GM12892 (cell line): ENCODE data around the gene TCP11.

Experiments used
- DNase-seq: peaks from one replicate; pipeline ENCODE4 v3.0.0; 2011; ENCODE audit not compliant: insufficient read length
- FAIRE-seq: peaks from 2 replicates; lab custom pipeline; 2011; peaks lifted over from hg19 to GRCh38; lab: Jason Lieb, UNC
- POLR2A ChIP-seq: IDR thresholded peaks from 2 replicates; pipeline ENCODE4 v1.6.1; 2011; ENCODE audit warnings: low read depth, low read length, control low read depth
- POLR2AphosphoS5 ChIP-seq: IDR thresholded peaks from 2 replicates; pipeline ENCODE4 v1.6.1; 2011; ENCODE audit warnings: low read depth, low read length, control low read depth
- TAF1 ChIP-seq: IDR thresholded peaks from 2 replicates; pipeline ENCODE4 v1.6.1; 2011; ENCODE audit warnings: low read depth, mild to moderate bottlenecking, control low read depth, low read length, borderline replicate concordance

Gene TCP11

DNA sequence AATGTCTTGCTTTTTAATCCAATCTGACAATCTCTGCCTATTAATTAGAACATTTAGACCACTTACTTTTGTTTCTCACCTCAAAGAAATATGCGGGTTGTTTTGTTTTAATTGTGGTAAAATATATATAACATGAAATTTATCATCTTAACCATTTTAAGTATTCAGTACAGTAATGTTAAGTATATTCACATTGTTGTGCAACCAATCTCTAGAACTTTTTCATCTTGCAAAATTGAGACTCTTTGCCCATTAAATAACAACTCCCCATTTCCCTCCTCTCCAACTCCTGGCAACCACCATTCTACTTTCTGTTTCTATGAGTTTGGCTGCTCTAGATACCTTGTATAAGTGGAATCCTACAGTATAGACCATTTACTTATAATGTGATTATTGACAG is 13.8 kb upstream of the TCP11 start:
- no peak for FAIRE-seq
- TF ChIP-seq POLR2A (no peak), TAF1 (no peak), POLR2AphosphoS5 (no peak)
- DNase-seq: no peak

DNA sequence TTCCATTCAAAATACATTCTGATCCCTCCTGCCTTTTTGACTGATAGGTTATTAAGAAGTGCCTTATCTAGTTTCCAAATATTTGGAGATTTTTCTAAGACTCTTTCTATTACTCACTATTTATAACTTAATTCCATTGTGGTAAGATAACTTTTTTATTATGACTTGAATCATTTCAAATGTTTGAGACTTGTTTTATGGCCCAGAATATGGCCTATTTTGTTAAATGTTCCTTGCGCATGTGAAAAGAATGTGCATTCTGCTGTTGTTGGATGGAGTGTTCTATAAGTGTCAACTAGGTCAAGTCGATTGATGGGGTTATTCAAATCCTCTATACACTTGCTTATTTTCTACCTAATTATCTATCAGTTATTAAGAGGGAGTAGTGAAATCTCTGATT is 13.1 kb upstream of the TCP11 start:
- TF ChIP-seq POLR2A (no peak), POLR2AphosphoS5 (no peak), TAF1 (no peak)
- DNase-seq: no peak
- no peak for FAIRE-seq

DNA sequence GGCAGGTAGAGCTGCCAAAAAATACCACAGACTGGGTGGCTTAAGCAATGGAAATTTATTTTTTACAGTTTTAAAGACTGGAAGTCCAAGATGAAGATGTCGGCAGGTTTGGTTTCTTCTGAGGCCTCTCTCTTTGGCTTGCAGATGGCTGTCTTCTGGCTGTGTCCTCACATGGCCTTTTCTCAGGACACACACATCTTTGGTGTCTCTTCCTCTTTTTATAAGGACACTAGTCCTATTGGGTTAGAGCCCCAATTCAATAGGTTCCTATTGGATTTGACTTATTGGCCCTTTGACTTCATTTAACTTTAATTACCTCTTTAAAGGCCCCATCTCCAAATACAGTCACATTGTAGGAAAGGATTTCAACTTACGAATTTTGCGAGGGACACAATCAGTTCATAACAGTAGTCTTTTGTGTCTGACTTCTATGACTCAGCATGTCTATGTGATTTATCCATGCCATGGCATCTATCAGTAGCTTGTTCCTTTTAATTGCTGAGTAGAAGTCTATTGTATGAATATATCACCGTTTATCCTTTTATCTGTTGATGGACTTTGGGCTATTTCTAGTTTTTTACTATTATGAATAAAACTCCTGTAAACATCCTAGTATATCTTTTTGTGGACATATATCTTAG is 11.0 kb upstream of the TCP11 start:
- TF ChIP-seq POLR2A (no peak), TAF1 (no peak), POLR2AphosphoS5 (no peak)
- DNase-seq (no peak), FAIRE-seq (no peak)

DNA sequence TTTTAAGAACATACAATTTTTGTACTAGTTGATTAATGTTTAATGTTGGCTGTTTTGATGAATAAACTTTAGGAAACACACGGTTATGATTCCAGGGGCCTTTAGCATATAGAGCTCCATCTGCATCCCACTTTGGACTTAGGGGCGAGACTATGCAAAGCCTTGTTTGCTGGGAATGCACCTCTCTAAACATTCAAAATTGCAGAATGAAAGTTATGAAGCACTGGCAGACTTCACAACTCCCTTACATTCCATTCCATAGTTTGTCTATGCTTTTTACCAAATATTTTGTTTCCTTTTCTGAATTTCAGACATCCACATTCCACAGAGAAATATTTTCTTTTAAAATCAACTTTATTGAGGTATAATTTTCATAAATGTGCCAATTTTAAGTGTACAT is 10.3 kb upstream of the TCP11 start:
- FAIRE-seq: no peak
- TF ChIP-seq POLR2AphosphoS5: no peak
- TF ChIP-seq POLR2A: no peak
- no peak for TF ChIP-seq TAF1

DNA sequence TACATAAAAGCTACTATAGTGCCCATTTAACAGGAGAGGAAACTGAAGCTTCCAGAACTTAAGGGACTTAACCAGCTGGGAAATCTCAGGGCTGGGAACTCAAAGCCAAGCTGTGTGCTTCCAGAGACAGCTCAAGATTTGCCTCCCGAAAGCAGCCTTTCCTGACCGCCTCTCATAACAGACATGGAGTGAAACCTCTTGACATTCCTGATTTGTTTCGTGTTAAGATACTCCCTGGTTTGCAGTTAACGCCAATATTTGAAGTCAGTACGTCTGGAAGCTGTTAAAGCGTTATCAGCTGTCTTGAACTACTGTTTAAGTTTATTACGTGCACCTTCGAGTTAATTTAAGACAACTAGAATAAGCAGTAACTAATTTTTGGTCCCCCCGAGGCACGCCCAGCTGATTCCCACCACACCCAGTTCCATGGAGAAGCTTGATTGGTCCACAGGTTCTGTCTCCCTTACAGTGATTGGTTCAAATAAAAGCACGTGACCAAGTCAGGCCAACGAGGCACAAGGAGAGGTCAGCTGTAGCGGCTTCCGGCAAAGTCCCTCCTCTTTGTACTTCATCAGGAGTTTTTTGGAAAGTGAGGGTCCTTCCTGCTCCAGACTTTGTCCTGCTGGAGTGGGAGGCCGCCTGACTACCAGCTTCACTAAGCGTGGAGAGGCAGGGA is 8.9 kb upstream of the TCP11 start:
- FAIRE-seq (no peak), DNase-seq (no peak)
- TF ChIP-seq POLR2A: no peak
- TF ChIP-seq POLR2AphosphoS5: no peak
- no peak for TF ChIP-seq TAF1

More for the DNA sequence above, 10.3 kb upstream of the TCP11 start:
- DNase-seq: no peak

DNA sequence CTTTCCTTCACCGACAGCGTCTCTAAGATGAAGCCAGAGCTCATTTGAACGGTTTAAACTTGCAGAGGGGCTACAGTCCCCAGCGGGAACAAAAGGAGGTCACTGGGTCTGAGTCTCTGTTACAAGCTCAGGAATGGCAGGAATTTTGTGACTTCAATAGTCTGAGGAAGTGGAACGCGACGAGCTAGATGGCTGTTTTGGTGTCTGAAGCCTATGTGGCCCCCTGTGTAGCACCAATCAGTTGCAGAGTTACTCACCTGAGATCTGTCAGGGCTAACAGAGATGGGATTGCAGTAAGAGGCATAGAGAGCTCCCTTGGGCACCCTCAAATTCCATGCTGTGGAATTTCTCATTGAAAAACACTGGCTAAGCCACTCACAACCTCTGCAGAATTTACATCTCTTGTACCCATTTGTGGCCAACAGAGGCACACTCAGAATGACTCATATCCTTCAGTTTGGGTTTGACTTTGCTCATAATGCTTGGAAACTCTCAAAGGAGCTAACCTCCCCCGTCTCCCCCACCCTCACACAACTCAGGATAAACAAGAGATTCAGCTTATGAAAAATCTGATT is 7.1 kb upstream of the TCP11 start:
- FAIRE-seq (peak; percentile 33), DNase-seq (no peak)
- TF ChIP-seq POLR2A: no peak
- no peak for TF ChIP-seq TAF1

DNA sequence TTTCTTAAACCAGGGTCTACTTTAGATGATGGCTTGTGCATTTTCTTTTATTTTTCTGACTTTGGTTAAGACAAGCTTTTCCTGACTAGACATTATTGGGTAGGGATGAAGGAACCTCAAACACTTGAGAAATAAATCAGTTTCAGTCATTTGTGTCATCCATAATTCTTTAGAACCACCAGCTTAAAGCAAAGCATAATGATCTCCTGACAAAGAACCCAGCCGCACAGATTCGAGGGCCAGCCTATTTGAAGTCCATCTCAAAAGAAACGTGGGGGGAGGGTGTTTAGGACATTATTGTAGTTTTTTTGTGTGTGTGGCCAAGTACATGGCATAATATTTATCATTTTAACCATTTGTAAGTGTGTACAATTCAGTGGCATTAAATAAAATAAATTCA is 6.3 kb upstream of the TCP11 start:
- TF ChIP-seq POLR2AphosphoS5 (no peak), TAF1 (no peak), POLR2A (no peak)
- DNase-seq: no peak
- no peak for FAIRE-seq

DNA sequence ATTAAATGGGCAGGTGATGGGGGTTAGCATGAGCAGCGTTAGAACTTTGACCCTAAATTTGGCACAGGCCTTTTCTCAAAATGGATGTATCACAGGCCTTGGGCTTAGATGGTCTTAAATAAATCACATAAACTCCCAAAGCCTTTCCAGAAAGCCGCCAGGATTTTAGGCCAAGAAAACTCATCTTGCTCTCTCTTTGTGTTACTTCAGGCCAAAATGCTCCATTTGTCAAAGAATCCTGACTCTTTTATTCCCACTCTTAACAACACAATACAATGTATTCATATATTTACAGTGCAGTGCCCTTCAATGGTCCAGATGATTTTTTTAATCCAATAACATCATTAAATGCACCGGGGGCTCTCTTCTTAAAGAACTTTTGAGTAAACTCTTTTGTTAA is 5.9 kb upstream of the TCP11 start:
- TF ChIP-seq POLR2A (no peak), POLR2AphosphoS5 (no peak), TAF1 (no peak)
- no peak for DNase-seq
- FAIRE-seq: no peak

DNA sequence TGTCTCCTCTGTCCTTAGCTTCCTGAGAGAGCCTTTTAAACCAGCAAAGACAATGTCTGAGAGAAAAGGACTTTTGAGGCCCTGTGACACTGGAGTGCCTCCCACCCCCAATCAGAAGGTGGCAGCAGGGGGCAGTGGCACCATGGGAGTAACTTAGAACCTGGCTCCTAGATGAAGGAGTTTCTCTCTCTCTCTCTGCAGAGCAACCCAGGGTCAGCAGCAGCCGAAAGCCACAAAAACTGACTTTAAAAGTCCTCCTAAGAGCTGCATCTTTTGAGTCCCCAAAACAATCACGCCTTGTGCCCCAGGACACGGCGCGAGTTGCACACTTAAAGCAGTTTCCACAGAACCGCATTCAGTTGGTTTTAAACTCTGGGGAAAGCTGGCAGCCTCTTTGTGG is 5.3 kb upstream of the TCP11 start:
- no peak for DNase-seq
- no peak for TF ChIP-seq TAF1
- no peak for TF ChIP-seq POLR2AphosphoS5
- TF ChIP-seq POLR2A: no peak
- no peak for FAIRE-seq

DNA sequence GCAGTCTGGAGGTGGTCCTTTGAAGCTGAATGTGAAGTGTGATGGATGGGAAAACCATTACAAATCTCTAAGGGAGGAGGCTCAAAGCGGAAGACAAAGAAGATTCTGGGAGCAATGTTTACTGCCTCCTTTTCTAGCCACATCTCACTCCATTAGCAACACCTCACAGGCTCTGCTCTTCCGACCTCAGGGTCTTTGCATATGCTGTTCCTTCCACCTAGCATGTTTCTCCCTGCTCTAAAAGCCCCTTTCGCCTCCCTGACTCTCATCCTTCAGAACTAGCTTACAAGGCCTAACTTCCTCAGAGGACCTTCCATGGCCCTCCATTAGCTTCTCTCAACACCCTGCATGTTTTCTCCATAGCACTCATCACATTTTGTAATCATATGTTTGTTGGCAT is 4.6 kb upstream of the TCP11 start:
- TF ChIP-seq TAF1: no peak
- no peak for TF ChIP-seq POLR2AphosphoS5
- no peak for TF ChIP-seq POLR2A
- DNase-seq (no peak), FAIRE-seq (no peak)

DNA sequence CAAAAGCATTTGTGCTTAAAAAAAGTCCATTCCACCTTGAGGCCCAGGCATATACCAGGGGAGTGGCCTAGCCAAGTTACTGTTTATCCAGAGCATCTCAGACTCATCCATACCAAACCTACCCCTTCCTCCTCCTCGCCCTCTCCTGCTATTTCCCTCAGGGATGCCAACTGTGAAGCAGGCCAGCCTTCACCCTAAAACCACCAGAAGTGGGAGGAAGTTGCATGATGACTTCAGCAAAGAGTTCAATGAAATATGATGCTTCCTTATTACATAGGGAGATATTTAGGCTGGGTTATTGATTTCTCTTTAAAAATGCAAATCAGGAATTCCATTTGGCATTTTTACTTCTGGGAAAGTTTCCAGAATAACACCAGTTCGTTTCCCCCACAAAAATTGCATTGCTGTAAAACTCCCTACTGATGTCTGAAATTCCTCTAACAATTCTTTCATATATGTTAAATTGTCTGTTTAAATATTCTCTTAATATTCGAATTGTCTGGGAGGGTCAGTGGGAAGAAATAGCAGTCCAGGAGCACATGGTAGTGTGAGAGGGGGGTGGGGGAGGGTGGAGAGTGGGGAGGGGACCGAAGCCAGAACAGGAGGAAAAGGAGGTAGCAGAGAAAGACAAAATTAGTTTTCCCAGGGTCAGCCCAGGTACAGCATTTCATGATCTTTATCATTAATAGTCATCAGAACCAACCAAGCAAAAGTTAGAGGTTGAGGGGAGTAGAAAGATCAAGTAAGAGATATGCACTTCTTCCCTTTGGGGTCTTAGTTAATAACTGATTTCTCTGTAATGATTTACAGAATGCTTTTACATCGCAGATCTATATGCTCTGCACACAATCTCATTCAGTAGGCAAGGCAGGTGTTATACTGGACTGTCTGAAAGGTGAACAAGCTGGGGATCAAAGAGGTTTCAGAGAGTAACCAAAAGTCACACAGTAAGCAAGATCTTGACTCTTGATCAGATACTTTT is 1.7 kb upstream of the TCP11 start:
- DNase-seq (no peak), FAIRE-seq (no peak)
- TF ChIP-seq POLR2AphosphoS5 (no peak), TAF1 (no peak), POLR2A (no peak)

DNA sequence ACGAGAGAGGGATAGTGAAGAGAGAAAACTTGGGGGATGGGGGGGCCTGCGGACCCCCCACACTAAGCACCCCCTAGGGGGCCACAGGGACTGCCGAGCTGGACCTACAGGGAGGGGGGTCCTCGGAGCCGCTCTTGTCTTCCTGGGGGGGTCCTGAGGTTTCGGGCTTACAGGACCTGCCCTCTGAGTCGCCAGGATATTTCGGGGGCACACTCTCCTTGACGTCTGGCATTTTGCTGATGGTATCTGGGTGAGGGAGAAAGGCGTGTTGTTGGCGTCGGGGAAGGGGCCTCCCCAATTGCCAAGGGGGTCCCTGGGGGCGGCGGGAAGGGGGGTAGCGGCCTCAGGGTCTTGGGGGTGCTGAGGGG is 516 bp downstream of the TCP11 start:
- DNase-seq: no peak
- FAIRE-seq: no peak
- no peak for TF ChIP-seq POLR2AphosphoS5
- TF ChIP-seq POLR2A: no peak
- no peak for TF ChIP-seq TAF1
